B cell (primary cell): ENCODE measurements around the gene ALKAL2. TPM values are rescaled to one million over a fixed set of nuclear protein-coding genes. Genes with fewer than 3 reads are reported as not detected.

ENCODE experiments used
- ATAC-seq: fragments of 200-7000 bp; cut with Tn5 transposase; one replicate; pipeline ENCODE4 v1.10.0; 2021; ENCODE audit warnings: low read depth, mild to moderate bottlenecking, moderate number of reproducible peaks, moderate library complexity
- CTCF ChIA-PET: fragments of 350-600 bp; sonication (Branson Sonifier 250); formaldehyde crosslinking; loops from one replicate; lab custom pipeline; 2021; ENCODE audit warnings: antibody characterized with exemption, inconsistent platforms; lab: Charles Lee
- POLR2A ChIA-PET: fragments of 350-600 bp; sonication (Branson Sonifier 250); formaldehyde crosslinking; loops from one replicate; lab custom pipeline; 2021; ENCODE audit warnings: antibody characterized with exemption; lab: Charles Lee
- DNase-seq: peaks from one replicate; pipeline ENCODE4 v3.0.0; 2013
- H2AFZ ChIP-seq: 2 replicates; pipeline ENCODE4 v1.6.1; 2012; ENCODE audit warnings: mild to moderate bottlenecking, low read depth, low read length; ENCODE audit not compliant: insufficient read depth, poor library complexity, severe bottlenecking
- H3K27ac ChIP-seq, 2 donors: 1 replicate in 1 of 2; 2 replicates in 1 of 2; pipeline ENCODE4 v1.5.1; 2012 to 2013; ENCODE audit warnings: low read length in 2 of 2, mild to moderate bottlenecking in 2 of 2, moderate library complexity in 1 of 2
- H3K27me3 ChIP-seq, 4 experiments: fragments of 200-600 bp in 1 of 4; sonication (generic) in 1 of 4; replicated peaks in 1 of 4; 1 replicate in 2 of 4; 2 replicates in 2 of 4; pipeline versions ENCODE4 v1.6.1 to v1.7.0; 2013 to 2016; ENCODE audit warnings: low read length in 3 of 4, mild to moderate bottlenecking in 2 of 4, mixed read lengths in 1 of 4, moderate library complexity in 1 of 4; ENCODE audit not compliant: insufficient read depth in 4 of 4, control insufficient read depth in 3 of 4; ENCODE audit errors: control extremely low read depth in 1 of 4
- H3K36me3 ChIP-seq, 2 experiments: replicated peaks in 1 of 2; 1 replicate in 1 of 2; 2 replicates in 1 of 2; pipeline versions ENCODE4 v1.6.1 to v1.7.1; 2013; ENCODE audit warnings: low read length in 1 of 2; ENCODE audit not compliant: insufficient read depth in 2 of 2, control insufficient read depth in 1 of 2; ENCODE audit errors: control extremely low read depth in 1 of 2, extremely low read depth in 1 of 2
- H3K4me1 ChIP-seq, 2 donors: fragments of 200-600 bp in 1 of 2; sonication (generic) in 1 of 2; 1 replicate in 1 of 2; 2 replicates in 1 of 2; pipeline versions ENCODE4 v1.5.1 to v1.6.1; 2013 to 2017; ENCODE audit warnings: low read length in 2 of 2; ENCODE audit not compliant: control insufficient read depth in 2 of 2, insufficient read depth in 2 of 2
- H3K4me2 ChIP-seq: replicated peaks from 2 replicates; pipeline ENCODE3; 2012; ENCODE audit warnings: mild to moderate bottlenecking, low read depth, low read length; ENCODE audit not compliant: poor library complexity, severe bottlenecking
- H3K4me3 ChIP-seq, 5 experiments: fragments of 200-600 bp in 1 of 5; sonication (generic) in 1 of 5; 1 replicate in 3 of 5; 2 replicates in 2 of 5; pipeline versions ENCODE4 v1.5.1 to v1.7.0; 2011 to 2016; ENCODE audit warnings: low read length in 4 of 5, mild to moderate bottlenecking in 4 of 5, low read depth in 2 of 5, control low read depth in 1 of 5, moderate library complexity in 1 of 5; ENCODE audit not compliant: insufficient read depth in 1 of 5; ENCODE audit errors: control extremely low read depth in 1 of 5, extremely low read depth in 1 of 5
- H3K79me2 ChIP-seq: fragments of 200-600 bp; sonication (generic); one replicate; pipeline ENCODE4 v1.6.0; 2016; ENCODE audit warnings: low read length; ENCODE audit not compliant: control insufficient read depth, insufficient read depth
- H3K9ac ChIP-seq: fragments of 200-600 bp; sonication (generic); 2 replicates; pipeline ENCODE4 v1.6.1; 2017; ENCODE audit warnings: mild to moderate bottlenecking, low read length, moderate library complexity
- H3K9me3 ChIP-seq, 3 donors: one replicate each; pipeline versions ENCODE4 v1.6.1 to v1.7.1; 2013; ENCODE audit warnings: low read length in 2 of 3; ENCODE audit not compliant: control insufficient read depth in 2 of 3, insufficient read depth in 1 of 3; ENCODE audit errors: control extremely low read depth in 1 of 3
- H4K20me1 ChIP-seq: 2 replicates; pipeline ENCODE4 v1.6.0; 2012; ENCODE audit warnings: mild to moderate bottlenecking, low read length; ENCODE audit not compliant: insufficient read depth, control insufficient read depth, poor library complexity, severe bottlenecking
- H3K27ac Mint-ChIP-seq: one replicate; pipeline ENCODE4 v1.8.0; 2021; ENCODE audit warnings: mixed read lengths
- H3K27me3 Mint-ChIP-seq: one replicate; pipeline ENCODE4 v1.8.0; 2021; ENCODE audit warnings: mixed read lengths
- H3K4me1 Mint-ChIP-seq: one replicate; pipeline ENCODE4 v1.8.0; 2021; ENCODE audit warnings: mixed read lengths
- H3K4me3 Mint-ChIP-seq: one replicate; pipeline ENCODE4 v1.8.0; 2021; ENCODE audit warnings: mixed read lengths
- H3K9me3 Mint-ChIP-seq: one replicate; pipeline ENCODE4 v1.8.0; 2022; ENCODE audit warnings: mixed read lengths; ENCODE audit not compliant: insufficient read depth
- CTCF ChIP-seq: fragments of 200-600 bp; IDR thresholded peaks from one replicate; pipeline ENCODE4 v1.8.0; 2022; ENCODE audit warnings: antibody characterized with exemption, mild to moderate bottlenecking
- EZH2 ChIP-seq: IDR thresholded peaks from 2 replicates; pipeline ENCODE4 v1.6.1; 2012; ENCODE audit warnings: borderline replicate concordance, low read depth, mild to moderate bottlenecking, moderate library complexity, low read length; ENCODE audit not compliant: insufficient read depth, poor library complexity, severe bottlenecking
- WGBS: methylation state at CpG from one replicate; pipeline ENCODE4 v1.1.5; 2013; ENCODE audit warnings: missing lambda C conversion rate; ENCODE audit not compliant: insufficient coverage; 5-methylcytosine and 5-hydroxymethylcytosine counted together
- intact Hi-C: fragments of 100-400 bp; cut with micrococcal nuclease; formaldehyde crosslinking; loops from one replicate; pipeline ENCODE4 v1.10.0; 2022
- polyA plus RNA-seq: library from polyadenylated mRNA; depleted of rRNA; stranded (reverse); fragments of >200 nt; gene quantifications from 2 replicates; pipeline ENCODE4 v1.2.3, GENCODE V29; 2012
- total RNA-seq, 2 donors: library from RNA; stranded (reverse); fragments of 120-200 nt in 1 of 2; gene quantifications; 1 replicate in 1 of 2; 2 replicates in 1 of 2; pipeline versions ENCODE4 v1.2.3 to v1.2.4, GENCODE V29; 2013 to 2022

ALKAL2 gene
- total and polyA plus RNA-seq, 2 donors (not counting 1 experiment from before 2014, with no cell fraction given): 0.79 to 5.3 TPM

GRCh38 chr2:249538-250042, 38.3 kb downstream of the ALKAL2 start:
- Histone ChIP-seq H3K79me2 (no peaks in the 10 kb centered on the region), H3K9ac (no peak overlapping the region), H4K20me1 (no peaks in the 10 kb centered on the region), H3K4me2 (no peak overlapping the region), H3K27ac (no peak overlapping the region), H3K4me3 (no peak overlapping the region), H2AFZ (no peak overlapping the region), H3K36me3 (peaks cover 1 to 10% of the 10 kb centered on the region in 2 experiments), H3K4me1 (peaks cover 0 to 3% of the 10 kb centered on the region in 2 donors), H3K27me3 (no peaks in the 10 kb centered on the region), H3K9me3 (no peaks in the 10 kb centered on the region)
- Mint-ChIP-seq H3K9me3 (no peaks in the 10 kb centered on the region), H3K27me3 (no peaks in the 10 kb centered on the region), H3K4me3 (no peak overlapping the region), H3K27ac (no peak overlapping the region), H3K4me1 (peaks cover 4% of the 10 kb centered on the region)
- POLR2A ChIA-PET: no interaction called here
- intact Hi-C loops: no loop called here
- CTCF ChIA-PET: interaction anchor here (2.0 to 2.8 kb wide), 2 partner anchors 40 to 386 kb away, joined by 6 to 9 read pairs; no protein-coding TSS in a partner anchor
- TF ChIP-seq CTCF (no peak), EZH2 (no peak)
- ATAC-seq (no peak), DNase-seq (no peak)
- WGBS: 96% methylated on average over 11 of the region's 15 CpGs

GRCh38 chr2:248724-249123, 39.2 kb downstream of the ALKAL2 start:
- H3K36me3 ChIP-seq: peaks cover 2 to 13% of the 10 kb centered on the region in 2 experiments
- no peak overlapping the region for H3K4me3 Mint-ChIP-seq
- no peak for TF ChIP-seq EZH2
- TF ChIP-seq CTCF: no peak
- no peak overlapping the region for H3K27ac ChIP-seq
- H3K4me3 ChIP-seq: no peak overlapping the region
- no CpG with 5 or more reads among the region's 2 CpGs for WGBS
- no peaks in the 10 kb centered on the region for H3K27me3 Mint-ChIP-seq
- no peaks in the 10 kb centered on the region for H3K9me3 Mint-ChIP-seq
- ChIA-PET POLR2A (no interaction called here), CTCF (interaction anchor here (2.0 to 5.0 kb wide), 3 partner anchors 11 to 388 kb away, joined by 6 to 96 read pairs (median 11); no protein-coding TSS in a partner anchor)
- no peak overlapping the region for H3K9ac ChIP-seq
- H3K9me3 ChIP-seq: no peaks in the 10 kb centered on the region
- no peak overlapping the region for H2AFZ ChIP-seq
- no peak for ATAC-seq
- peaks cover 4% of the 10 kb centered on the region for H3K4me1 Mint-ChIP-seq
- intact Hi-C loops: no loop called here
- H3K79me2 ChIP-seq: no peaks in the 10 kb centered on the region
- peaks cover 0 to 3% of the 10 kb centered on the region in 2 donors for H3K4me1 ChIP-seq
- H4K20me1 ChIP-seq: no peaks in the 10 kb centered on the region
- DNase-seq: no peak
- no peak overlapping the region for H3K27ac Mint-ChIP-seq
- no peak overlapping the region for H3K4me2 ChIP-seq
- no peaks in the 10 kb centered on the region for H3K27me3 ChIP-seq
